Panc1 (cell line): ENCODE results near the gene GRIN2A. TPM values are rescaled to one million over a fixed set of nuclear protein-coding genes. Genes with fewer than 3 reads are reported as not detected.

Experiments used
- ATAC-seq: fragments of 200-7000 bp; cut with Tn5 transposase; 2 replicates; pipeline ENCODE4 v1.9.1; 2020; ENCODE audit warnings: mild to moderate bottlenecking, moderate library complexity
- BruUV-seq: library from RNA; stranded (reverse); fragments of 400-500 nt; replicated peaks from 2 replicates; lab custom pipeline; 2021; lab: Mats Ljungman, UMichigan
- CTCF ChIA-PET: fragments of 300-600 bp; sonication (Branson Sonifier 250); formaldehyde crosslinking; loops from one replicate; lab custom pipeline; 2022; ENCODE audit warnings: antibody characterized with exemption; lab: Charles Lee
- POLR2A ChIA-PET: fragments of 300-600 bp; sonication (Branson Sonifier 250); formaldehyde crosslinking; loops from one replicate; lab custom pipeline; 2022; ENCODE audit warnings: antibody characterized with exemption; lab: Charles Lee
- DNase-seq: peaks from one replicate; pipeline ENCODE4 v3.0.0-alpha.2; 2010; ENCODE audit warnings: low read depth, low spot score
- H3K27ac ChIP-seq: 2 replicates; pipeline ENCODE4 v1.5.1; 2011; ENCODE audit warnings: mild to moderate bottlenecking, low read length, inconsistent platforms
- H3K27me3 ChIP-seq: fragments of 200-500 bp; sonication (Bioruptor generic); 2 replicates; pipeline ENCODE4 v1.6.0; 2014; ENCODE audit warnings: low read length, inconsistent platforms; ENCODE audit not compliant: control insufficient read depth, insufficient read depth
- H3K36me3 ChIP-seq: fragments of 200-500 bp; sonication (Bioruptor generic); 2 replicates; pipeline ENCODE4 v1.5.1; 2014; ENCODE audit warnings: inconsistent platforms, mild to moderate bottlenecking, low read length, moderate library complexity; ENCODE audit not compliant: control insufficient read depth, insufficient read depth
- H3K4me1 ChIP-seq: 2 replicates; pipeline ENCODE4 v1.5.1; 2011; ENCODE audit warnings: inconsistent platforms, mild to moderate bottlenecking, low read length, moderate library complexity; ENCODE audit not compliant: control insufficient read depth, insufficient read depth
- H3K4me3 ChIP-seq, 2 experiments: 2 replicates each; pipeline ENCODE4 v1.5.1; 2011 to 2012; ENCODE audit warnings: low read depth in 2 of 2, low read length in 2 of 2, mild to moderate bottlenecking in 2 of 2, inconsistent platforms in 1 of 2, moderate library complexity in 1 of 2
- H3K9me3 ChIP-seq: fragments of 200-500 bp; sonication (Bioruptor generic); 2 replicates; pipeline ENCODE4 v1.5.1; 2014; ENCODE audit warnings: low read depth, mild to moderate bottlenecking, inconsistent platforms, low read length, moderate library complexity; ENCODE audit not compliant: control insufficient read depth, insufficient read depth
- POLR2AphosphoS5 ChIP-seq: IDR thresholded peaks from 2 replicates; pipeline ENCODE4 v1.6.1; 2012; ENCODE audit warnings: mild to moderate bottlenecking, low read depth, low read length, moderate library complexity
- SIN3A ChIP-seq: IDR thresholded peaks from 2 replicates; pipeline ENCODE4 v1.6.1; 2012; ENCODE audit warnings: low read depth, mild to moderate bottlenecking, low read length, moderate library complexity, borderline replicate concordance; ENCODE audit not compliant: insufficient read depth
- TCF7L2 ChIP-seq: IDR thresholded peaks from 2 replicates; pipeline ENCODE4 v1.6.1; 2011; ENCODE audit warnings: mild to moderate bottlenecking, low read depth, low read length, inconsistent platforms
- in situ Hi-C: cut with HindIII; loops from 2 replicates; pipeline ENCODE4 v1.10.0; 2016; ENCODE audit warnings: low sequenced_read_pairs, low pct_unique_long_range_greater_than_20kb
- intact Hi-C: fragments of 100-400 bp; cut with micrococcal nuclease; formaldehyde crosslinking; loops from one replicate; pipeline ENCODE4 v1.10.0; 2022; ENCODE audit not compliant: unreplicated experiment
- total RNA-seq: library from RNA; stranded (reverse); gene quantifications from one replicate; pipeline ENCODE4 v1.2.1, GENCODE V29; 2021; ENCODE audit not compliant: unreplicated experiment
- TF ChIP-seq, protein P1 (sequence below): fragments of 450-650 bp; IDR thresholded peaks from 2 replicates; pipeline ENCODE4 v1.5.1; 2017; ENCODE audit warnings: mild to moderate bottlenecking
- TF ChIP-seq, protein P2 (sequence below), 2 experiments: IDR thresholded peaks; 2 replicates each; pipeline ENCODE4 v1.6.1; 2011 to 2012; ENCODE audit warnings: low read depth in 2 of 2, control low read depth in 1 of 2, low read length in 1 of 2, mild to moderate bottlenecking in 1 of 2, moderate library complexity in 1 of 2; ENCODE audit not compliant: insufficient read depth in 1 of 2

The GRIN2A gene
- total RNA-seq, 1 experiment from 2014 or later = 12.3 TPM

DNA sequence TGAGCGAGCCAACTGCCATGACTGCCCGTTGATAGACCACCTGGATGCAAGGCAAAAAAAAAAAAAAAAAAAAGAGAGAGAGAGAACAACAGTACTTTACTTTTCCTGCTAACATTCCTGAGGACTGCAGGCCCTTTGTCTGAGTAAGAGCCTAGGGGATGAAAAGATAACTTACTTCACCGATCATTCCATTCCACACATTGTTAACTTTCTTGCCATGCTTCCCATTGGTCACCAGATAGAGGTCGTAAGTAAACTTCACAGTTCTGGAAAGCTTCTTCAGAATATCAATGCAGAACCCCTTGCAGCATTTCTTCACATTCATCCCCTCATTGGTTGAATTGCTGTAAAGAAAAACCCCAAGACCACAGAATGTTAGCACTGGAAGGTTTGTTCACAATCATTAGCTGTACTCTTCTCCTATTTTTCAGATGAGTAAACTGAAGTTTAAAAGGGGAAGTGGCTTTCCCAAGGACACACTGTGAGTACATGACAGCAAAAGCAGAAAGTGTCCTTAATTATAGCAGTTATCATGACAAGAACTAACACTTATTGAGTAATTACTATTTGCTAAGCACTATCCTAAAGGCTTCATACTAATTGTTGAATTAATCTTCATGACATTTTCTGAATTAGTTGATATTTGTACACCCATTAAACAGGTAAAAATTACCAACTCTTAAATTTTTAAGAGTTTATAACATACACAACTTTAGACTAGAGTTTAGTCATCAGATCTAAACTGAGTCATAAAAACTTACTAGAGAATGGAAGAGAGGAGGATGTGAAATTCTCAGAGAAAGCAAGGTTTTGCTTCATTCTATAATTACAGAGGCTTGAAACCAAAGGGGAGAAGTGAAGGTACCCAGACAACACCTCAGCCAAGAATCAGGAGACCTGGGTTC, 341.2 kb downstream of the GRIN2A start:
- BruUV-seq = no TSS peak

DNA sequence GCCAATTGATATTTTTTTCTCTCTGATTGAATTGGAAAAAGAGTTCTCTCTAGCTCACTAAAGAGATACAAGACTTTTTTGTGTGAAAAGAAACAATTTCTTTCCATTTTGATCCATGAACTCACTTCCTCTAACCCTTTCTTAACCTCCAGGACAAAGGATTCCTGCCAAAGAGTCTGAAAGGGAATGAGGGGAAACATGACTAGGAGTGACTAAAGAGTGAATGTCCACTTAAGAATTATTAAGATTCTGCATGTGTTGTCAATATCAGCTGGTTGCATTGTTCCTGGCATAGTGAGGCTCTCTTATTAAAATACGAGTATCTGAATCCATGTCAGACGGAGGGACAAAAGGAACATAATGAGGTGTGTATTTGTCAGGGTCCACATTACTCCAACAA, 344.7 kb downstream of the GRIN2A start:
- CTCF ChIA-PET = no interaction called here
- H3K27me3 ChIP-seq = no peaks in the 10 kb centered on the region
- no peak overlapping the region for H3K4me3 ChIP-seq
- ATAC-seq (no peak), DNase-seq (no peak)
- POLR2A ChIA-PET = no interaction called here
- TF ChIP-seq, protein P1, sequence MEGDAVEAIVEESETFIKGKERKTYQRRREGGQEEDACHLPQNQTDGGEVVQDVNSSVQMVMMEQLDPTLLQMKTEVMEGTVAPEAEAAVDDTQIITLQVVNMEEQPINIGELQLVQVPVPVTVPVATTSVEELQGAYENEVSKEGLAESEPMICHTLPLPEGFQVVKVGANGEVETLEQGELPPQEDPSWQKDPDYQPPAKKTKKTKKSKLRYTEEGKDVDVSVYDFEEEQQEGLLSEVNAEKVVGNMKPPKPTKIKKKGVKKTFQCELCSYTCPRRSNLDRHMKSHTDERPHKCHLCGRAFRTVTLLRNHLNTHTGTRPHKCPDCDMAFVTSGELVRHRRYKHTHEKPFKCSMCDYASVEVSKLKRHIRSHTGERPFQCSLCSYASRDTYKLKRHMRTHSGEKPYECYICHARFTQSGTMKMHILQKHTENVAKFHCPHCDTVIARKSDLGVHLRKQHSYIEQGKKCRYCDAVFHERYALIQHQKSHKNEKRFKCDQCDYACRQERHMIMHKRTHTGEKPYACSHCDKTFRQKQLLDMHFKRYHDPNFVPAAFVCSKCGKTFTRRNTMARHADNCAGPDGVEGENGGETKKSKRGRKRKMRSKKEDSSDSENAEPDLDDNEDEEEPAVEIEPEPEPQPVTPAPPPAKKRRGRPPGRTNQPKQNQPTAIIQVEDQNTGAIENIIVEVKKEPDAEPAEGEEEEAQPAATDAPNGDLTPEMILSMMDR = no peak
- TF ChIP-seq POLR2AphosphoS5 (no peak), TCF7L2 (no peak), SIN3A (no peak)
- TF ChIP-seq, protein P2, sequence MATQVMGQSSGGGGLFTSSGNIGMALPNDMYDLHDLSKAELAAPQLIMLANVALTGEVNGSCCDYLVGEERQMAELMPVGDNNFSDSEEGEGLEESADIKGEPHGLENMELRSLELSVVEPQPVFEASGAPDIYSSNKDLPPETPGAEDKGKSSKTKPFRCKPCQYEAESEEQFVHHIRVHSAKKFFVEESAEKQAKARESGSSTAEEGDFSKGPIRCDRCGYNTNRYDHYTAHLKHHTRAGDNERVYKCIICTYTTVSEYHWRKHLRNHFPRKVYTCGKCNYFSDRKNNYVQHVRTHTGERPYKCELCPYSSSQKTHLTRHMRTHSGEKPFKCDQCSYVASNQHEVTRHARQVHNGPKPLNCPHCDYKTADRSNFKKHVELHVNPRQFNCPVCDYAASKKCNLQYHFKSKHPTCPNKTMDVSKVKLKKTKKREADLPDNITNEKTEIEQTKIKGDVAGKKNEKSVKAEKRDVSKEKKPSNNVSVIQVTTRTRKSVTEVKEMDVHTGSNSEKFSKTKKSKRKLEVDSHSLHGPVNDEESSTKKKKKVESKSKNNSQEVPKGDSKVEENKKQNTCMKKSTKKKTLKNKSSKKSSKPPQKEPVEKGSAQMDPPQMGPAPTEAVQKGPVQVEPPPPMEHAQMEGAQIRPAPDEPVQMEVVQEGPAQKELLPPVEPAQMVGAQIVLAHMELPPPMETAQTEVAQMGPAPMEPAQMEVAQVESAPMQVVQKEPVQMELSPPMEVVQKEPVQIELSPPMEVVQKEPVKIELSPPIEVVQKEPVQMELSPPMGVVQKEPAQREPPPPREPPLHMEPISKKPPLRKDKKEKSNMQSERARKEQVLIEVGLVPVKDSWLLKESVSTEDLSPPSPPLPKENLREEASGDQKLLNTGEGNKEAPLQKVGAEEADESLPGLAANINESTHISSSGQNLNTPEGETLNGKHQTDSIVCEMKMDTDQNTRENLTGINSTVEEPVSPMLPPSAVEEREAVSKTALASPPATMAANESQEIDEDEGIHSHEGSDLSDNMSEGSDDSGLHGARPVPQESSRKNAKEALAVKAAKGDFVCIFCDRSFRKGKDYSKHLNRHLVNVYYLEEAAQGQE (IDR thresholded peaks at IDR 0.05; ENCODE audit: insufficient read depth in 1 of 2, low read depth in 2 of 2, low read length in 1 of 2) = no peak
- no peak overlapping the region for H3K27ac ChIP-seq
- in situ Hi-C loops = no loop called here
- H3K9me3 ChIP-seq = no peaks in the 10 kb centered on the region
- no peaks in the 10 kb centered on the region for H3K4me1 ChIP-seq
- BruUV-seq = no TSS peak
- intact Hi-C loops = loop anchor here (10.0 kb wide), 1 partner anchor 193 kb away; no protein-coding TSS in a partner anchor
- no peaks in the 10 kb centered on the region for H3K36me3 ChIP-seq

More for the DNA sequence above, 341.2 kb downstream of the GRIN2A start:
- TF ChIP-seq, protein P2 (IDR thresholded peaks at IDR 0.05; ENCODE audit: insufficient read depth in 1 of 2, low read depth in 2 of 2, low read length in 1 of 2) = no peak
- TF ChIP-seq SIN3A (no peak), POLR2AphosphoS5 (no peak), TCF7L2 (no peak)
- TF ChIP-seq, protein P1 = no peak
- ChIA-PET CTCF (no interaction called here), POLR2A (no interaction called here)
- no peak overlapping the region for H3K27ac ChIP-seq
- H3K9me3 ChIP-seq = no peaks in the 10 kb centered on the region
- intact Hi-C loops = no loop called here
- DNase-seq = no peak
- H3K36me3 ChIP-seq = no peaks in the 10 kb centered on the region
- ATAC-seq = no peak
- no peaks in the 10 kb centered on the region for H3K4me1 ChIP-seq
- no peaks in the 10 kb centered on the region for H3K27me3 ChIP-seq
- no peak overlapping the region for H3K4me3 ChIP-seq
- in situ Hi-C loops = no loop called here
